OCI-LY1 (cell line): ENCODE results near the gene TRPM5.
A peak's percentile ranks its signal among the peaks of the same experiment; 100 is the strongest.

Source experiments
- H2AFZ ChIP-seq: fragments of 200-600 bp; sonication (generic), shearing (Covaris generic); 2 replicates; pipeline ENCODE4 v1.6.0; 2014; ENCODE audit warnings: antibody characterized with exemption, mild to moderate bottlenecking, low read length
- H3F3A ChIP-seq: fragments of 200-600 bp; sonication (generic), shearing (Covaris generic); 2 replicates; pipeline ENCODE4 v1.6.0; 2014; ENCODE audit warnings: mild to moderate bottlenecking, antibody characterized with exemption, low read length, moderate library complexity; ENCODE audit not compliant: insufficient read depth
- H3K27ac ChIP-seq: fragments of 200-600 bp; sonication (generic); 2 replicates; pipeline ENCODE4 v1.5.1; 2014; ENCODE audit warnings: low read length, mixed run types, mild to moderate bottlenecking, low read depth; ENCODE audit not compliant: poor library complexity, severe bottlenecking
- H3K27me3 ChIP-seq: fragments of 200-600 bp; sonication (generic); 2 replicates; pipeline ENCODE4 v1.6.0; 2014; ENCODE audit warnings: antibody characterized with exemption, mild to moderate bottlenecking, low read length, moderate library complexity; ENCODE audit not compliant: insufficient read depth
- H3K36me3 ChIP-seq: fragments of 200-600 bp; sonication (generic); 2 replicates; pipeline ENCODE4 v1.6.1; 2014; ENCODE audit warnings: mild to moderate bottlenecking, antibody characterized with exemption, low read length, moderate library complexity, mixed read lengths; ENCODE audit not compliant: insufficient read depth
- H3K4me1 ChIP-seq: fragments of 200-600 bp; sonication (generic); 2 replicates; pipeline ENCODE4 v1.5.1; 2014; ENCODE audit warnings: mild to moderate bottlenecking, low read length, moderate library complexity; ENCODE audit not compliant: insufficient read depth, severe bottlenecking
- H3K4me2 ChIP-seq: fragments of 200-600 bp; sonication (generic), shearing (Covaris generic); 2 replicates; pipeline ENCODE4 v1.6.1; 2014; ENCODE audit warnings: low read length
- H3K4me3 ChIP-seq: fragments of 200-600 bp; sonication (generic); 2 replicates; pipeline ENCODE4 v1.5.1; 2014; ENCODE audit warnings: low read length, low read depth, mild to moderate bottlenecking, mixed read lengths; ENCODE audit not compliant: poor library complexity, severe bottlenecking
- H3K79me2 ChIP-seq: fragments of 200-600 bp; shearing (Covaris generic); 2 replicates; pipeline ENCODE4 v1.6.1; 2016; ENCODE audit warnings: mixed run types, low read length, mixed read lengths; ENCODE audit not compliant: insufficient read depth
- H3K9ac ChIP-seq: fragments of 200-600 bp; sonication (generic), shearing (Covaris generic); 2 replicates; pipeline ENCODE4 v1.6.1; 2014; ENCODE audit warnings: mild to moderate bottlenecking, low read length, mixed read lengths
- H3K9me2 ChIP-seq: fragments of 200-600 bp; sonication (generic), shearing (Covaris generic); 2 replicates; pipeline ENCODE4 v1.6.1; 2014; ENCODE audit warnings: low read depth, mild to moderate bottlenecking, low read length, mixed read lengths
- H3K9me3 ChIP-seq: fragments of 200-600 bp; shearing (Covaris generic); 2 replicates; pipeline ENCODE4 v1.6.1; 2014; ENCODE audit warnings: low read length, mixed read lengths
- H4K20me1 ChIP-seq: fragments of 200-600 bp; sonication (generic), shearing (Covaris generic); 2 replicates; pipeline ENCODE4 v1.6.0; 2016; ENCODE audit warnings: mild to moderate bottlenecking, low read length; ENCODE audit not compliant: insufficient read depth
- CTCF ChIP-seq: fragments of 200-600 bp; sonication (generic), shearing (Covaris generic); IDR thresholded peaks from 2 replicates; pipeline ENCODE4 v1.5.1; 2017; ENCODE audit warnings: mild to moderate bottlenecking, antibody characterized with exemption, low read length, moderate library complexity, mixed read lengths
- EZH2 ChIP-seq: fragments of 200-600 bp; sonication (generic), shearing (Covaris generic); IDR thresholded peaks from 2 replicates; pipeline ENCODE4 v1.8.0; 2017; ENCODE audit warnings: borderline replicate concordance, mixed run types, mild to moderate bottlenecking, antibody characterized with exemption, low read length, moderate library complexity, mixed read lengths

The TRPM5 gene

DNA sequence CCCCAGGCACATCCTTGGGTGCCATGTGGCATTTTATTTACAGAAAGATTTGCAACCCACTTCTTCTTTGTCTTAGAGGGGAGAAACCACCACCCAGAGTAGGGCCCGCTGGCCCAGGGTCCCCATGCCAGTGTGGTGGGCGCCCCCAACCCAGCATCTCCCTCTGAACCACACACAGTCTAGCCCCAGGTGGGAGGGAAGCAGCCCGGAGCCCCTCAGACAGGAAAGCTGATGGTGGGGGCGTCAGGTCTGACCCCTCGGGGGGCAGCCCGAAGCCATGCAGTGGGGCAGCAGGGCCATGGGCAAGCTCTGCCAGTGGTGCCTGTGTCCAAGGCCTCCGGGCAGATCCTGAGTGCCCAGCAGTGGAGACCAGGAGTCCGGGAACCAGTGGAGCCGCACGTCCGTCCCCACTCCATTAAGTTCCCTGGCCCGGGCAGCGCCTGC, 11.7 kb downstream of the TRPM5 start:
- no peaks in the 10 kb centered on the region for H3K36me3 ChIP-seq
- no peak overlapping the region for H3K4me2 ChIP-seq
- no peak for TF ChIP-seq EZH2
- TF ChIP-seq CTCF, result no peak
- no peak overlapping the region for H3K9ac ChIP-seq
- H3K27ac ChIP-seq, result no peak overlapping the region
- H4K20me1 ChIP-seq, result no peaks in the 10 kb centered on the region
- no peaks in the 10 kb centered on the region for H3F3A ChIP-seq
- no peaks in the 10 kb centered on the region for H3K9me3 ChIP-seq
- H3K9me2 ChIP-seq, result no peaks in the 10 kb centered on the region
- H2AFZ ChIP-seq, result no peak overlapping the region
- no peak overlapping the region for H3K4me3 ChIP-seq
- no peaks in the 10 kb centered on the region for H3K79me2 ChIP-seq
- H3K27me3 ChIP-seq, result no peaks in the 10 kb centered on the region
- H3K4me1 ChIP-seq, result no peaks in the 10 kb centered on the region

GRCh38 chr11:2432171-2432621, 12.1 kb downstream of the TRPM5 start:
- Histone ChIP-seq H3K4me2 (no peak overlapping the region), H3K9ac (no peak overlapping the region), H3K27ac (no peak overlapping the region), H3F3A (no peaks in the 10 kb centered on the region), H3K36me3 (no peaks in the 10 kb centered on the region), H3K9me2 (no peaks in the 10 kb centered on the region), H2AFZ (no peak overlapping the region), H3K9me3 (no peaks in the 10 kb centered on the region), H4K20me1 (no peaks in the 10 kb centered on the region), H3K27me3 (no peaks in the 10 kb centered on the region), H3K79me2 (no peaks in the 10 kb centered on the region), H3K4me3 (no peak overlapping the region), H3K4me1 (no peaks in the 10 kb centered on the region)
- TF ChIP-seq EZH2, result no peak
- no peak for TF ChIP-seq CTCF

GRCh38 chr11:2431395-2431794, 12.9 kb downstream of the TRPM5 start:
- Histone ChIP-seq H3K79me2 (no peaks in the 10 kb centered on the region), H3K9me3 (no peaks in the 10 kb centered on the region), H3K9ac (no peak overlapping the region), H3K4me2 (no peak overlapping the region), H4K20me1 (no peaks in the 10 kb centered on the region), H3K36me3 (no peaks in the 10 kb centered on the region), H3F3A (no peaks in the 10 kb centered on the region), H3K4me3 (no peak overlapping the region), H3K9me2 (no peaks in the 10 kb centered on the region), H3K27me3 (no peaks in the 10 kb centered on the region), H2AFZ (no peak overlapping the region), H3K4me1 (no peaks in the 10 kb centered on the region), H3K27ac (no peak overlapping the region)
- no peak for TF ChIP-seq EZH2

GRCh38 chr11:2428322-2428795, 16.0 kb downstream of the TRPM5 start:
- Histone ChIP-seq H4K20me1 (no peaks in the 10 kb centered on the region), H3K9ac (no peak overlapping the region), H3K36me3 (no peaks in the 10 kb centered on the region), H3F3A (no peaks in the 10 kb centered on the region), H3K79me2 (no peaks in the 10 kb centered on the region), H3K4me3 (no peak overlapping the region), H3K27ac (no peak overlapping the region), H2AFZ (no peak overlapping the region), H3K9me3 (no peaks in the 10 kb centered on the region), H3K4me1 (no peaks in the 10 kb centered on the region), H3K27me3 (no peaks in the 10 kb centered on the region), H3K9me2 (no peaks in the 10 kb centered on the region), H3K4me2 (no peak overlapping the region)
- TF ChIP-seq EZH2 (no peak), CTCF (peak; percentile 96)
